Activated T-cell treated with anti-CD3 and anti-CD28 coated beads, Interleukin-2, amount 50 U/mL, for 72 hours (primary cell): ENCODE measurements around the gene DMRTC1B. TPM values are rescaled to one million over a fixed set of nuclear protein-coding genes. Genes with fewer than 3 reads are reported as not detected.
"Not testable (repeated sequence)": the region's sequence is repeated elsewhere in the genome, so short reads cannot be mapped to it uniquely, and the experiment has no call there.

Experiments
- ATAC-seq, 2 donors: fragments of 150-1000 bp; cut with Tn5 transposase; replicated peaks in 1 of 2; 2 replicates each; pipeline ENCODE4 v1.10.0; 2021; ENCODE audit warnings: moderate library complexity in 2 of 2, mild to moderate bottlenecking in 1 of 2
- DNase-seq, 2 donors: peaks; one replicate each; pipeline ENCODE4 v3.0.0; 2021 to 2022; ENCODE audit warnings: mixed read lengths in 1 of 2
- H3K27ac Mint-ChIP-seq: one replicate; pipeline ENCODE4 v1.8.0; 2022; ENCODE audit warnings: mild to moderate bottlenecking, moderate library complexity, mixed read lengths
- H3K27me3 Mint-ChIP-seq: one replicate; pipeline ENCODE4 v1.8.0; 2022; ENCODE audit warnings: low read depth, mixed read lengths
- H3K36me3 Mint-ChIP-seq, 2 donors: one replicate each; pipeline ENCODE4 v1.8.0; 2022; ENCODE audit warnings: mixed read lengths in 2 of 2, mild to moderate bottlenecking in 1 of 2; ENCODE audit not compliant: insufficient read depth in 2 of 2
- H3K4me1 Mint-ChIP-seq: one replicate; pipeline ENCODE4 v1.8.0; 2022; ENCODE audit warnings: low read depth, mixed read lengths
- H3K4me3 Mint-ChIP-seq, 2 donors: one replicate each; pipeline ENCODE4 v1.8.0; 2022; ENCODE audit warnings: mild to moderate bottlenecking in 2 of 2, mixed read lengths in 2 of 2, moderate library complexity in 2 of 2
- H3K9me3 Mint-ChIP-seq, 2 donors: one replicate each; pipeline ENCODE4 v1.8.0; 2022; ENCODE audit warnings: mixed read lengths in 2 of 2
- total RNA-seq, 2 donors: library from RNA; stranded (reverse); gene quantifications; one replicate each; pipeline ENCODE4 v1.2.3, GENCODE V29; 2022

DMRTC1B gene
- total RNA-seq, 2 donors from 2014 or later: 0.30 to 0.38 TPM

GRCh38 chrX:72808110-72808509, 31.4 kb downstream of the DMRTC1B start, which contains the start of gene FAM236D:
TSS of gene FAM236D (minus strand) at chrX:72808210. CDS start at chrX:72808110, 100 bp downstream.
- ATAC-seq, H3K27me3 Mint-ChIP-seq, H3K4me3 Mint-ChIP-seq, H3K4me1 Mint-ChIP-seq, H3K27ac Mint-ChIP-seq, H3K36me3 Mint-ChIP-seq, DNase-seq, H3K9me3 Mint-ChIP-seq: not testable (repeated sequence)

- H3K27ac Mint-ChIP-seq, DNase-seq, H3K27me3 Mint-ChIP-seq, ATAC-seq, H3K36me3 Mint-ChIP-seq, H3K9me3 Mint-ChIP-seq, H3K4me3 Mint-ChIP-seq, H3K4me1 Mint-ChIP-seq: not testable (repeated sequence)
Measured at GRCh38 chrX:72830701-72831100, 54.0 kb downstream of the DMRTC1B start.

GRCh38 chrX:72837532-72837931, 60.8 kb downstream of the DMRTC1B start:
- not testable (repeated sequence) for ATAC-seq, H3K4me1 Mint-ChIP-seq

GRCh38 chrX:72882898-72883297, 106.2 kb downstream of the DMRTC1B start:
- H3K4me1 Mint-ChIP-seq, H3K36me3 Mint-ChIP-seq, H3K9me3 Mint-ChIP-seq, DNase-seq, H3K27me3 Mint-ChIP-seq, ATAC-seq, H3K4me3 Mint-ChIP-seq, H3K27ac Mint-ChIP-seq: not testable (repeated sequence)

More at GRCh38 chrX:72837532-72837931, 60.8 kb downstream of the DMRTC1B start:
- H3K36me3 Mint-ChIP-seq, H3K9me3 Mint-ChIP-seq, H3K27me3 Mint-ChIP-seq, H3K27ac Mint-ChIP-seq, DNase-seq, H3K4me3 Mint-ChIP-seq: not testable (repeated sequence)

- not testable (repeated sequence) for ATAC-seq, DNase-seq, H3K36me3 Mint-ChIP-seq, H3K4me1 Mint-ChIP-seq, H3K4me3 Mint-ChIP-seq, H3K27ac Mint-ChIP-seq, H3K9me3 Mint-ChIP-seq, H3K27me3 Mint-ChIP-seq
Measured at GRCh38 chrX:72889740-72890139, 113.0 kb downstream of the DMRTC1B start.

Other genes starting within 250 kb of the DMRTC1B start
- gene HDAC8, start 204.0 kb upstream of the DMRTC1B start, total RNA-seq: 10 to 100 TPM; 23.5 to 24.3 TPM
- 1 to 10 TPM; 5.9 to 7.5 TPM for gene PHKA1, start 62.6 kb upstream of the DMRTC1B start, total RNA-seq
- gene FAM236B, start 5.8 kb downstream of the DMRTC1B start, total RNA-seq: not detected
- not detected for gene FAM236D, start 31.3 kb downstream of the DMRTC1B start, total RNA-seq
- not detected for gene FAM236C, start 135.7 kb downstream of the DMRTC1B start, total RNA-seq
- gene FAM236A, start 161.3 kb downstream of the DMRTC1B start, total RNA-seq: not detected
- gene DMRTC1, start 166.9 kb downstream of the DMRTC1B start, total RNA-seq: under 1 TPM; 0.30 to 0.36 TPM
- not detected for gene PABPC1L2B, start 226.0 kb downstream of the DMRTC1B start, total RNA-seq